NCI-H446 (cell line): Measurements from ENCODE around the gene CLDN15.
"Not testable (repeated sequence)": the region's sequence is repeated elsewhere in the genome, so short reads cannot be mapped to it uniquely, and the experiment has no call there.

Experiments
- DNase-seq, 2 experiments: peaks; one replicate each; lab custom pipeline; 2025; lab: John Stamatoyannopoulos, UW

The CLDN15 gene, protein sequence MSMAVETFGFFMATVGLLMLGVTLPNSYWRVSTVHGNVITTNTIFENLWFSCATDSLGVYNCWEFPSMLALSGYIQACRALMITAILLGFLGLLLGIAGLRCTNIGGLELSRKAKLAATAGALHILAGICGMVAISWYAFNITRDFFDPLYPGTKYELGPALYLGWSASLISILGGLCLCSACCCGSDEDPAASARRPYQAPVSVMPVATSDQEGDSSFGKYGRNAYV

GRCh38 chr7:101237206-101238067, at the start of gene CLDN15:
Gene CLDN15, minus strand, starts transcription at chr7:101237802. Its CDS starts 221 bp downstream, at chr7:101237581.
- no peak for DNase-seq

DNA sequence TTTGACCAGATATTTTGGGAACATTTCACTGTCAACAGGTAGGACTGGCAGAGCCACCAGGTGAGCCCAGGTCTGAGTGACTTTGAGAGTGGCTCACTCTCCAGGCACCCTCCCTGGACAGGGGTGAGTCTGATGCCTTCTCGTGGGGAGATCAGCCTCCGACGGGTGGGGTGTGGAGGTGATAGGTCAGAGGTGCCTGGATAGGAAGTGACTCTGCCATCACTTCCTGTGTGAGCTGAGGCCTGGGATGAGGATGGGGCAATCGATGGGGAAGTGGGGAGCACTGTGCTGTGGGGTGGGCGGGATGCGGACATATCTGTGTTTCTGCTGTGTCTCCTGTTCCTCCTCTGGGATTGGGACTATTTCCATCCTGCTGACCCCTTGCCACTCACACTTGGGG, 49.4 kb upstream of the CLDN15 start:
- DNase-seq, result no peak

DNA sequence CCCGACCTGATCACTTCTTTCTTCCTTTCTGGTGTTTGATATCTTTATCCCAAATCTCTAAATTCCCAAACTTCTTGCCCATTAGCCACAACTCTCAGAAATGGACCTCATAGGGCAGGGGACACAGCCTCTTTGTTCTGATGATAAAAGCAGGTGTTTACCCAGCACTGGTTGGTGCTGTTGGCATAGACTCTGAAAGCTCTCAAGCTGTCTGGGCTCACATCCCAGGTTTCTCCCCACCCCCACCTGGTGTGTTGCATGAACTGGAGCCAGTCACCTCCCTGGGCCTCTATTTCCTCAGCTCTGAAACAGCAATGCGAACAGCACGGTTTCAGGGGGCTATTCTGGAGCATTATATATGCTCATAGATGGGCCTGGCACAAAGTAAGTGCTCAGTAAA, 48.3 kb upstream of the CLDN15 start:
- DNase-seq, result peak in 1 of 2 experiments; percentile 9

DNA sequence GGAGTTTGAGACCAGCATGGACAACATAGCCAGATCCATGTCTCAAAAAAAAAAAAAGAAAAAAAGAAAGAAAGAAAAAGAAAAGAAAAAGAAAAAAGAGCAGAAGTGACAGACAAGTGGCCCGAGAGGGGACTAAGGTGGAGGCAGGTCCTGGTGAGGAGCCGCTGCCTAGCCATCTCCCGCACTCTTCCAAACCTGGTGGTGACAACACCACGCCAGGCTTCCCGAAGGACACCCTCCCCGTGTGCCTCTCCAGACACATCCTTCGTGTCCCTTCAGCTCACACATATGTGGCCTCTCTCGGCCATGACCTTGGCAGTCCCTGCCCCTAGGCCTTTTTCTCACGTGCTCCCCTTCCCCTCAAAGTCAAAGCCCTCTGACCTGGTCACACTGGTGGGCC, 47.6 kb upstream of the CLDN15 start:
- no peak for DNase-seq

GRCh38 chr7:101280912-101281311, 43.3 kb upstream of the CLDN15 start:
- not testable (repeated sequence) for DNase-seq

- no peak for DNase-seq
Measured at GRCh38 chr7:101278461-101279292, 41.1 kb upstream of the CLDN15 start.

DNA sequence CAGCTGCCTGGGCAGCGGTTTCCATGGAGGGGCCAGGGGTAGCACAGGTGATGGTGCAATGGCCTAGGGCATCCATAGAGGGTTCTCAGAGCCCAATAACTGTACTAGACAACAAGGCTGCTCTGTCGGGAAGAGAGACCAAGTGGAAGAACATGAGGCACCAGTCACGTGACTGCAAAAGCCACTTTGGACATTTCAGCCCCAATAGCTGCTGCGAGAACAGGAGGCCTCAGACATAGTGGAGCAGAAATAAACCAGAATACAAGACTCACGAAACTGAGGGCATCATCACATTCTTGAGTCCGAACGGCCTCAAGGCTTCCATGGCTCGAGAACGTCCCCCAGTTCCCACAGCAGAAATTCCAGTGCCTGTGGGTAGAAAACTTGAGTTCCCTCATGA, 39.6 kb upstream of the CLDN15 start:
- no peak for DNase-seq

DNA sequence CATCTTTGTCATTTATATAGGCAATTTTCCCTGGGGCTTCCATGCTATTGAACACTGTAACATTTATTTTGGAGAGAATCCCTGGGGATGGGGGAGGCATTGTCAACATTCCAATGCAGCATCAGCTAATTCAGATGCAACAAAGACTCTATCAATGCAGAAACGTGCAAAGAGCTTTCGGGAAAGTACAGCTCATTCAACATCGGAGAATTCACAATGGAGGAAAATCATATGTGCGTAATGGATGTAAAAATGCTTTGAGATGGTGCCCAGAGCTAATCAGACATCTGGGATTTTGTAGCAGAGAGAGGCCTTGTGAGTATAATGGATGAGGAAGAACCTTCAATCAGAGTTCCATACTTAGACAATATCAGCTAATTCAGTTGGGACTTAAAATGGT, 35.6 kb upstream of the CLDN15 start:
- DNase-seq, result no peak

DNA sequence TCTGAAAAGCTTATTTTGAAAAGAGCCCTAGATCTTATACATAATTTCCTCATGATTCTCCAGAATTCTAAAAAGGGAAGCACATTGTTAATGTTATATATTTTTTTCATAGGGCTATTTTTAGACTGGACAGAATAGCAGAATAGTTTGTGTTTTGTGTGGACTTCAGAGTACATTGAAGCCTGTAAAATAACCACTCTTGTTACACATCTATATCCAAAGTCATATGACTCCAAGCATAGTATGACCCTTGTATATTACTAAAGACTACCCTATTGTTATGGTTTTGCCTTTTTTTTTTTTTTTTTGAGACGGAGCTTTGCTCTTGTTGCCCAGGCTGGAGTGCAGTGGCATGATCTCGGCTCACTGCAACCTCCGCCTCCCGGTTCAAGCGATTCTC, 33.4 kb upstream of the CLDN15 start:
- no peak for DNase-seq

GRCh38 chr7:101269664-101270063, 32.1 kb upstream of the CLDN15 start:
- no peak for DNase-seq

DNA sequence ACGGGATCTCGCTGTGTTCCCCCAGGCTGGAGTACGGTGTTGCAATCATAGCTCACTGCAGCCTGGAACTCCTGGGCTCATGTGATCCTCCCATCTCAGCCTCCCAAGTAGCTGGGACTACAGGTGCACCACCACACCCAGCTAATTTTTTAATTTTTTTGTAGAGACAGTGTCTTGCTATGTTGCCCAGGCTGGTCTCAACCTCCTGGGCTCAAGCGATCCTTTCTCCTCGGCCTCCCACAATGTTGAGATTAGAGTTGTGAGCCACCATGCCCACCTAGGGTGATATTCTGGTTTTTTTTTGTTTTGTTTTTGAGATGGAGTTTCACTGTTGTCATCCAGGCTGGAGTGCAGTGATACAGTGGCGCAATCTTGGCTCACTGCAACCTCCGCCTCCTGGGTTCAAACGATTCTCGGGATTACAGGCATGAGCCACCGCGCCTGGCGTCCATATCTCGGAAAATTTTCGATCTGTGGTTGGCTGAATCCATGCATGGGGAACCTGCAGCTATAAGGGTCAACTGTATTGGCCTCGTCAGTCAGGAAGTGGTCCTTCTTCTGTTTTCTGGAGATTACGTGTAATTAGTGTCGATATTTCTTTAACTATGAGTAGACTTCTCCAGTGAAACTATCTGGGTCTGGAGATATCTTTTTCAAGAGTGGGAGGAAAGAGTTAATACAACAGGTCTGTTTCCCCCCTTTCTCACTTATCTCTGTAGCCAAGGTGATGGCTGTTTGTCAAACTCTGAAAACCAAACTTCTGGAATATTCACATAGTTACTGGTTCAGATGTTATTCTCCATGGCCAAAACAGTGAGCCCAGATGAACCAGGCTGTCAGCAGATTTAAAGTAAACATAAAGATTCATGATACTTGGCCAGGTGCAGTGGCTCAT, 28.3 kb upstream of the CLDN15 start:
- no peak for DNase-seq

- DNase-seq, result not testable (repeated sequence)
Measured at GRCh38 chr7:101264102-101264706, 26.6 kb upstream of the CLDN15 start.

DNA sequence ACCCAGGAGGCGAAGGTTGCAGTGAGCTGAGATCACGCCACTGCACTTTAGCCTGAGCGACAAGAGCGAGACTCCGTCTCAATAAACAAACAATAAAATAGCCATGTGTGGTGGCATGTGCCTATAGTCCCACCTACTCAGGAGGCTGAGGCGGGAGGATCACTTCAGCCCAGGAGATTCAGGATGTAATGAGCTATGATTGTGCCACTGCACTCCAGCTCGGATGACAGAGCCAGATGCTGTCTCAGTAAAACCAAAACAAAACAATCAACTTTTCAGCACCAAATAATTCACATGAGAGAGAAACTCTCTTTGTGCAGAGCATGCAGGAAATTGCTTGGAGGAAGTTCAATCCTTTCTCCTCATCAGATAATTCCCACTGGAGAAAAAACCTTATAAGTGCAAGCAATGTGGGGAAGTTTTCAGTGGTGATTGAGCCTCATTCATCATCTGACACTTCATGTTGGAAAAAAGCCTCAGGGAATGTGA, 20.7 kb upstream of the CLDN15 start:
- no peak for DNase-seq

DNA sequence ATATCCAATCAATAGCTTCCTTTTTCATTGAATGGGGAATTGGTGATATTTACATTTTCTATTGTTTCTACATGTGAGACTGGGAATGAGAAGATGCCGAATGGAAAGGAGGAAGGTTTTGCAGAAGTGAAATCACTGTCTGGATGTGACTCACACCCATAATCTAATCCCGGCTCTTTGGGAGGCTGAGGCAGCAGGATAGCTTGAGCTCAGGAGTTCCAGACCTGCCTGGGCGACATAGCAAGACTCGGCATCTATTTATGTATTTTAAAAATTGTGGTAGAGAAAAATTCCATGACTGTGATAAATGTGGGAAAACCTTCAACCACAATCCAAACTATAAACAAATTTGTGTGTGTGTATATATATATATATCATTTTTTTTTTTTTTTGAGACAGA, 18.2 kb upstream of the CLDN15 start:
- DNase-seq, result no peak

GRCh38 chr7:101253199-101253598, 15.6 kb upstream of the CLDN15 start:
- DNase-seq, result not testable (repeated sequence)

DNA sequence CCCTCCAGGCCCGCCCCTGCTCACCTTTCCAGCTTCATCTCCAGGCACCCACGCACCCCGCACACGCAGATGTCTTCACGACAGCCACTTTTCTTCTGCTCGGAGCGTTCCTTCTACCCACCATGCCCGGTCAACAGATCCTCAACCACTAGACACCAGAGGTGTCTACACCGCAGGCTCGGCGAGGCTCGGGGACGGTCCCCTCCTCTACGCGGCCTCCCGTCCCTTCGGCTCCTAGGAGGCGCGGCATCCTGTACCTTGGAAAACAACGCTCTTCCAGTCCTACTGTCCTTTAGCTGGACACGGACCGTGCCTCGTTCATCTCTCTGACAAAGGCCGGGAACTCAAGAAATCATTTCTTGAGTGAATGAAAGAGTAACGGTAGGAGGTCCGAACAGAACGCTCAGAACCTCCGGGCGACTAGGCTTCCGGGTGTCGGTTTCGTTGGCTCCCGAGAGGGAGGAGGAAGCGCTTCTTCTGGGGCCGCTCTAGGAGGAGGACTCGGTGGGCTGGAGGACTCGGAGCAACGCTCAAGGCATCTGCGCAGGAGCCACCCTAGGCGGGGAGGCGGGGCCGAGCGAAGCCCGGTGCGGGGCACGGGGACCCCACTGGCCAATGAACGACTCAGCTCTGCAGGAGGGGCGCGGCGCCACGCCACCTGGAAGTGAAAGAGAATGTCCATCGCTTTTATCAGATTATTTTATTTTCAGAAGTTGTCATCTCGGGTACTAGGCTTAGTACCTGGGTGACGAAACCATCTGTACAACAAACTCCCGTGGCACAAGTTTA, 14.5 kb upstream of the CLDN15 start:
- DNase-seq, result peak; percentile 85 to 94

GRCh38 chr7:101250324-101250723, 12.7 kb upstream of the CLDN15 start:
- DNase-seq, result no peak

DNA sequence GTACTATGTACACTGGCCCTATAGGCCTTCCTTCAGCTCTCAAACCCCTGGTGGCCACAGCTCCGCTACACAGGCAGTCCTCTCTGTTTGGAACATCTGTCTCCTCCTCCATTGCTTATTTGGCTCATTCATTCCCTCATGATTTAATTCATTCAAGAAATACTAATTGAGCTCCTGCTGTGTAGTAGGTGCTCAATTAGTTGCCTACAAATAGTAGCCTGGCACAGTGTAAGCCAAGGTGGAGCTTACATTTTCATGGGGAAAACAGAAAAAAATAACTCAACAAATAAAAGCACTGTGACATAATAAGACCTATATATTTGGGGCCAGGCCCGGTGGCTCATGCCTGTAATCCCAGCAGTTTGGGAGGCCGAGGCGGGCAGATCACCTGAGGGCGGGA, 10.7 kb upstream of the CLDN15 start:
- DNase-seq, result no peak

- no peak for DNase-seq
Measured at GRCh38 chr7:101245147-101245668, 7.6 kb upstream of the CLDN15 start.
